GM19023 (cell line): Measurements from ENCODE around the gene CDK17.
"Not testable (repeated sequence)": the region's sequence is repeated elsewhere in the genome, so short reads cannot be mapped to it uniquely, and the experiment has no call there.

Experiments used
- ATAC-seq: cut with Tn5 transposase; IDR thresholded peaks from one replicate; pipeline ENCODE4 v1.9.1; 2021; ENCODE audit warnings: mild to moderate bottlenecking, moderate library complexity; ENCODE audit not compliant: unreplicated experiment

The CDK17 gene

GRCh38 chr12:96359328-96359727, 40.9 kb downstream of the CDK17 start:
- no peak for ATAC-seq

GRCh38 chr12:96356831-96357230, 43.4 kb downstream of the CDK17 start:
- ATAC-seq = no peak

GRCh38 chr12:96354844-96355534, 45.2 kb downstream of the CDK17 start:
- no peak for ATAC-seq

- ATAC-seq = no peak
Measured at GRCh38 chr12:96354326-96354725, 45.9 kb downstream of the CDK17 start.

GRCh38 chr12:96352161-96352835, 47.9 kb downstream of the CDK17 start:
- no peak for ATAC-seq

- no peak for ATAC-seq
Measured at GRCh38 chr12:96350982-96351381, 49.3 kb downstream of the CDK17 start.

- ATAC-seq = no peak
Measured at GRCh38 chr12:96347130-96347699, 53.0 kb downstream of the CDK17 start.

- ATAC-seq = not testable (repeated sequence)
Measured at GRCh38 chr12:96346716-96347115, 53.5 kb downstream of the CDK17 start.

- no peak for ATAC-seq
Measured at GRCh38 chr12:96344124-96344695, 56.0 kb downstream of the CDK17 start.

- ATAC-seq = peak; percentile 76
Measured at GRCh38 chr12:96343347-96343954, 56.8 kb downstream of the CDK17 start.

- ATAC-seq = not testable (repeated sequence)
Measured at GRCh38 chr12:96339666-96340065, 60.6 kb downstream of the CDK17 start.

GRCh38 chr12:96338852-96339471, 61.3 kb downstream of the CDK17 start:
- no peak for ATAC-seq

- no peak for ATAC-seq
Measured at GRCh38 chr12:96337953-96338352, 62.3 kb downstream of the CDK17 start.

GRCh38 chr12:96336489-96336888, 63.8 kb downstream of the CDK17 start:
- no peak for ATAC-seq

- peak; percentile 74 for ATAC-seq
Measured at GRCh38 chr12:96335270-96335669, 65.0 kb downstream of the CDK17 start.

GRCh38 chr12:96334502-96334901, 65.7 kb downstream of the CDK17 start:
- ATAC-seq = no peak

GRCh38 chr12:96329545-96329944, 70.7 kb downstream of the CDK17 start:
- ATAC-seq = no peak

- ATAC-seq = no peak
Measured at GRCh38 chr12:96329018-96329417, 71.2 kb downstream of the CDK17 start.

- ATAC-seq = no peak
Measured at GRCh38 chr12:96327889-96328288, 72.3 kb downstream of the CDK17 start.

GRCh38 chr12:96327346-96327745, 72.9 kb downstream of the CDK17 start:
- ATAC-seq = peak; percentile 84

GRCh38 chr12:96326628-96327227, 73.5 kb downstream of the CDK17 start:
- ATAC-seq = no peak
